Stimulated activated CD4-positive, alpha-beta T cell treated with anti-CD3 and anti-CD28 coated beads, Interleukin-1b, Interleukin-23, amount 100 ng/mL, for 24 hours (primary cell): ENCODE data around the gene SEPTIN5.
"Not testable (repeated sequence)": the region's sequence is repeated elsewhere in the genome, so short reads cannot be mapped to it uniquely, and the experiment has no call there.

Experiments used
- DNase-seq, 4 experiments: peaks; one replicate each; pipeline ENCODE4 v3.0.0-alpha.2; 2020; ENCODE audit warnings: low read depth in 4 of 4, low spot score in 1 of 4

SEPTIN5 gene

GRCh38 chr22:19680911-19681862 is 33.1 kb upstream of the SEPTIN5 start:
- DNase-seq, result no peak

DNA sequence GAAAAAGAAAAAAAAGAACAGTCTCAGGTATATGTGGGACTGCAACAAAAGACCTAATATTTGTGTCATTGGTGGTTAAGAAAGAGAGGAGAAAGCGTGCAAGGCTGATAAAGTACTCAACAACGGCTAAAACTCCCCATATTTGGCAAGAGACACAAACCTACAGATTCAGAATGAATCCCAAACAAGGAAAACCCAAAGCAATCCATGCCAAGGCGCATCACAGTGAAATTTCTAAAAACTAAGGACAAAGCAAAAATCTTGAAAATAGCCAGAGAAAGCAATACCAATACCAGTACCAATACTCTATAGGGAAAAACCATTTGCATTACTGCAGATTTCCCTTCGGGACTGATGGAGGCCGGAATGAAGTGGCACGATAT is 32.4 kb upstream of the SEPTIN5 start:
- DNase-seq, result no peak

DNA sequence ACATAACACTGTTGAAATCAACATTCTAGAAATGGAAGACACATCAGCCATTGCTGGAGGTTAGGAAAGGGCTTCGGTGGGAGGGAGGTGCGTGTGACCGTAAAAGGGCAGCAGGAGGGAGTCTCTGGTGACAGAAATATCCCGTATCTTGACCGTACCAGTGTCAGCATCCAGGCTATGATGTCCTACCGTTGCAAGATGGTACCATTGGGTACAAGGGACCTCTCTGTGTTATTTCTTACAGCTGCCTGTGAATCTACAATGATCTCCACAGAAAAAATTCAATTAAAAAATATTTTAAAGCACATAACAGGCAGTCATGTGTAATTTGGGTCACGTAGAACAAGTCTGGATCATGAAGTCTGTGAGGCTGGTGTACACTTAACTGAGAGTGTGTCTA is 27.4 kb upstream of the SEPTIN5 start:
- DNase-seq, result no peak

GRCh38 chr22:19687561-19688300 is 26.6 kb upstream of the SEPTIN5 start:
- DNase-seq, result no peak

DNA sequence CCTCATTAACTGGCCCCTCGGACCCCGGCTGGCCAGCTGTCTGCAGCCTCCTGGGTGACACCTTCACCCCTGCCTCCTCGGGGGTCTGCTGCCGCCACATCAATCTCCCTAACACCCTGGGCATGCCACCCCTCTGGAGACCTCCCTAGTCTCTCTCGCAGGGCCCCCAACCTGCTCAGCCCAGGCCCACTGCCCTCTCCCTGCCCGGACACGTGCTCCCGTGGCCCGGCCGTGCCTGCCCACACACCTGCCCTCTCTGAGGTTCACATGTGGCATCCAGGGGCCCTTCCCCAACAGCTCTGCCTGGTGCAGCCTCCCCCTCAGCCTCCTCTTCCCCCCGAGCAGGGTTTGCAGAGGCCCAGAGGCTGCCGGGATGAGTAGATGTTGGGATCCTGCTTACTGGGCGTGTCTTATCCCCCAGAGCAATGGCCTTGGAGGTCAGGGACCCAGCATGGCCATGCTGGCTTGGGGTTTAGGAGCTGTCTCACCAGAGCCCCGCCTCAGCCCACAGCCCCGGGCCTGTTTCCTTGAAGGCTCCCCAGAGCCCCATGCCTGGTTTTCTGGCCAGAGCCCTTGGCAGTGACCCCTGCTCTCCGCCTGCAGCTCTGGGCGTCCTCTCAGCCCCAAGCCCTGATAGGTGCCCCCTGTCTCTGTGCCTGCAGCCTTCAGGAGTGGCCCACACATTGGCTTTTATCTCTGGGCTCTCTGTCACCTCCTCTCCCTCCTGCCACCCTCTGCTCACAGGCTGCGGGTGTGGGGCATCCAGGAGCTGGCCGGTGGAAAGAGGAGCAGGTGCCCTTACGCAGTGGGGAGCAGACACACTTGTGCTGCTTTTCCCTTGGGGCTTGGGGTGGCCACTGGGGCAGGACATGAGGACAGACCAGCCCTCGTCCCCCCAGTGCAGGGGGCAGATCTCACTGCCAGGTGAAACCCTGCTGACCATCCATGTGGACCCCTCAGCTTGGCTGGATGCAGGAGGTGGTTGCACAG is 25.7 kb upstream of the SEPTIN5 start:
- no peak for DNase-seq

DNA sequence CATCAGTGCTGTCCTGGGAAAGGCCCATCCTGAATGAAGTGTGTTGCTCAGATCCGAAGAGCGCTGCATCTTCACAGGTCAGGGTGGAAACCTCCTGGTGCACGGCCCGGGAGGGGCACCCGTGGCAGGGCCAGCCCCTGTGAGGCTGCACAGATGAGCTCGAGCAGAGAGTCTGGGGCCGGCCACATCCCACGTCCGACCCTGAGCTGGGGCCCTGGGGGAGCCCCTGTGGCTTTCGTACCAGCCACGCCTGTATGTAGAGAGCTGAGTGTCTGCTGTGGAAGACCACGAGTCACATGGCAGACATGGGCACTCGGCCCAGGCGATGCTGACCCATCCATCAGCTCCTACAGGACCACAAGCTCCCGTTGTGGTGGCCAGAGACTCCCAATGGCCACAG is 24.9 kb upstream of the SEPTIN5 start:
- no peak for DNase-seq

GRCh38 chr22:19691007-19691720 is 23.1 kb upstream of the SEPTIN5 start:
- DNase-seq, result no peak

- DNase-seq, result no peak
Measured at GRCh38 chr22:19691721-19692341, 22.5 kb upstream of the SEPTIN5 start.

DNA sequence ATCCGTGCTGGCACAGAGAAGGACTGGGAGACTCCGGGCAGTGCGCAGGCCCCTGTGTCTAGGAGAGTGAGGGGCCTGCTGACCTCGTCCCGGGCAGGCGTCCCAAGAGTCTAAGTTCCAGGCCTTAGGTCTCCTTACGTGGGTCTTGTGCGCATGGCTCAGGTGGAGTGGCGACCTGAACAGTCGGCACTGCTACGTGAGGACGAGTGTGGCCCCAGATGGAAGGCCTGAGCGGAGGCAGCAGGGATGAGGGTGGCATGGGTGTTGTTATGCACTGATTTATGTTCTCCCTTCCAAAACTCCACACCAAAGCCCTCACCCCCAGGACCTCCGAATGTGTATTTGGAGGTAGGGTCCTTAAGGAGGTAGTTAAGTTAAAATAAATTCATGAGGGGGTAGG is 20.7 kb upstream of the SEPTIN5 start:
- no peak for DNase-seq

GRCh38 chr22:19693981-19694670 is 20.2 kb upstream of the SEPTIN5 start:
- no peak for DNase-seq

DNA sequence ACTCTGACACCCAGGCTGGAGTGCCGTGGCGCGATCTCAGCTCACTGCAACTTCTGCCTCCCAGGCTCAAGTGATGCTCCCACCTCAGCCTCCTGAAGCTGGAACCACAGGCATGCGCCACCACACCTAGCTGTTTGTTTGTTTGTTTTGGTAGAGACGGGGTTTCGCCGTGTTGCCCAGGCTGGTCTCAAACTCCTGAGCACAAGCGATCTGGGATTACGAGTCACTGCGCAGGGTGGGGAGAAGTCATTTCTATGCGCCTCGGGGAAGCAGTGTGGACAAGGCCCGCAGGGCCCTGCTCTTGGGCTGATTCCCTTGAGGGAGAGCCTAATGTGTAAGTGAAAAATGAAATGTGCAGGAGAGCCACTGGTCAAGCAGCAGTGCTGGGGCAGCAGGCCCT is 19.6 kb upstream of the SEPTIN5 start:
- DNase-seq, result no peak

GRCh38 chr22:19696504-19697276 is 17.6 kb upstream of the SEPTIN5 start:
- no peak for DNase-seq

- DNase-seq, result not testable (repeated sequence)
Measured at GRCh38 chr22:19697871-19698270, 16.4 kb upstream of the SEPTIN5 start.

DNA sequence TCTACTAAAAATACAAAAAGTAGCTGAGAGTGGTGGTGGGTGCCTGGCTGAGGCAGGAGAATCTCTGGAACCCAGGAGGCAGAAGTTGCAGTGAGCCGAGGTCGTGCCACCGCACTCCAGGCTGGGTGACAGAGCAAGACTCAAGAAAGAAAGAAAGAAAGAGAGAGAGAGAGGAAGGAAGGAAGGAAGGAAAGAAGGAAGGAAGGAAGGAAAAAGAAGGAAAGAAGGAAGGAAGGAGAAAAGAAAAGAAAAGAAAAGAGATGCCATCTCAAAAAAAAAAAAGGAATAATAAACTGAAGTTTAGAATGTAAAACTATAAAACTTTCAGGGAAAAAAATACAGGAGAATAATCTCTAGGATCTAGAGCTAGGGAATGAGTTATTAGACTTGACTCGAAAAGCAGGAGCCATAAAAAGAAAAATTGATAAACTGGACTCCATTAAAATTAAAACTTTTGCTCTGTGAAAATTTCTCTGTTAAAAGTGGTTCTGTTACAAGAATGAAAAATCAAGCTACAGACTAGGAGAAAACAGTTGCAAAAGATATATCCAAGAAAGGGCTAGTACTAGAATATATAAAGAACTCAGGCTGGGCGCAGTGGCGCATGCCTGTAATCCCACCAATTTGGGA is 13.4 kb upstream of the SEPTIN5 start:
- no peak for DNase-seq

DNA sequence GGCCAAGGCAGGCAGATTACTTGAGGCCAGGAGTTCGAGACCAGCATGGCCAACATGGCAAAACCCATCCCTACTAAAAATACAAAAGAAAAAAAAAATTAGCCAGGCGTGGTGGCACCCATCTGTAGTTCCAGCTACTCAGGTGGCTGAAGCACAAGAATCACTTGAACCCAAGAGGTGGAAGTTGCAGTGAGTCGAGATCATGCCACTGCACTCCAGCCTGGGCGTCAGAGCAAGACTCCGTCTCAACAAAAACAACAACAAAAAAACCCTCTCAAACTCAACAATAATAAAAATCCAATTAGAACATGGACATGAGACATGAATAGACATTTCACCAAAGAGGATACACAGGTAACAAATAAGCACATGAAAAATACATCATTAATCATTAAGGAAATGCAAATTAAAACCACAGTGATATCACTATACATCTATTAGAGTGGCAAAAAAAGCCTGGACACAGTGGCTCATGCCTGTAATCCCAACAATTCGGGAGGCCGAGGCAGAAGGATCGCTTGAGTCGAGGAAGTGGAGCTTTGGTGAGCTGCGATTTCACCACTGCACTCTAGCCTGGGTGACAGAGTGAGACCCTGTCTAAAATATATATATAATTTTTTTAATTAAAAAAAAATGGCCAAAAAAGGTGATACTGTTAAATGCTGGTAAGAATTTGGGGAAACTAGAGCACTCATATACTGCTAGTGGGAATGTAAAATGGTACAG is 12.7 kb upstream of the SEPTIN5 start:
- DNase-seq, result no peak

GRCh38 chr22:19703869-19704268 is 10.4 kb upstream of the SEPTIN5 start:
- no peak for DNase-seq

DNA sequence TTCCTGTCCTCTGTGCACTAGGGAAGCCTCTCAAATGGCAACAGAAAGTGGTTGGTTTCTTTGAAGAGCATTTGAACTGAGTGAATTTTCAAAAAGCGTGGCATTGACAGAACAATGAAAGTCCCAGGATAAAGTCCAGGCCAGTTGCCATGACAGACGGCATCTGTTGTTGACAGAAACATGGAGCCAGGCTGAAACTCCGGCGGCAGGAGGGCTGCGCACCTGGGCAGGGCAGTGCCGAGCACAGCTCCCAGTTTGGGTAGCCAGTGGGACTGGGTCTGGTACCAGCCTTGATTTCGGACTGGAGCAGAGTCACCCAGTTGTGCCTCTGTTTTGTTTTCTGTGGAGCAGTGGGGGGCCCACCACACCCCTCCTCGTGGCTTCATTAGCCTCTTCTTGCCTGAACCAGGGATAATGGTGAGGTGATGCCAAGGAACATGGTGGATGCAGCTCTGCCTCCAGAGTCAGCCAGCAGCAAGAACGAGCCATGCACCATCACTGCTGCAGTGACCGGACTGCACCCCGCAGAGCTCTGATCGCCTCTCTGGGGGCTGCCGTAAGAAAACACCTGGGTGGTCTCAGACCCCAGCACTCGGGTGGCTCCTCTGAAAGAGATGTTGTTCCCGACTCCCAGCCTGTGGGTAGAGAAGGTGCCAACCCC is 9.8 kb upstream of the SEPTIN5 start:
- DNase-seq, result no peak
